Measurements from ENCODE around the gene KITLG. TPM values are rescaled to one million over a fixed set of nuclear protein-coding genes. Genes with fewer than 3 reads are reported as not detected.
A peak's percentile ranks its signal among the peaks of the same experiment; 100 is the strongest.

KITLG gene
- polyA plus RNA-seq, 2 of the 4 experiments (the other 2 are of a cell fraction) = 8.0 to 10.1 TPM

DNA sequence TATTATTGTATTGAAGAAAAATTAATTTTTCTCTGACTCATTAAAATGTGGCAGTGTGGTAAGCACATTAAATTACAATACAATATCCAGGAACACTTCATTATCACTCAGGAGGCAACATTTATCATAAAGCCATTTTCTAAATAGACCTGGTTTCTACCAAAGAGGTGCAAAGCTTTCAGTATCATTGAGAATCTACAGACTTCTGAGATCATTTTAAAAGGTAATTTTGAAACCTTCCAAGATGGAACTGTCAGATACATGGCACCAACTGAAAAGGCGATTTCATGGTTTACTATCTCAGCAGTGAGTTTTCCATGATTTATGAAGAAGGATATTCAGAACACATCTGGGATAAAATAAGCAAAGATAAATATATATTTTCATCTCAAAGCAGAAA lies 85.8 kb downstream of the KITLG start:
- 89% methylated on average over 1 of the region's 1 CpG for WGBS (ENCODE audit: missing lambda C conversion rate)
- no peak overlapping the region for H3K27ac ChIP-seq
- FAIRE-seq = peak; percentile 32
- CTCF ChIA-PET = no interaction called here
- no peaks in the 10 kb centered on the region for H3K9me3 ChIP-seq
- no peaks in the 10 kb centered on the region for H3K4me1 ChIP-seq
- no peak for DNase-seq (ENCODE audit: low read depth in 1 of 2, low spot score in 1 of 2)
- no peak for ATAC-seq
- no peak for TF ChIP-seq FOXS1 (CRISPR knock-in tag; IDR thresholded peaks at IDR 0.05)
- TF ChIP-seq, protein P1, sequence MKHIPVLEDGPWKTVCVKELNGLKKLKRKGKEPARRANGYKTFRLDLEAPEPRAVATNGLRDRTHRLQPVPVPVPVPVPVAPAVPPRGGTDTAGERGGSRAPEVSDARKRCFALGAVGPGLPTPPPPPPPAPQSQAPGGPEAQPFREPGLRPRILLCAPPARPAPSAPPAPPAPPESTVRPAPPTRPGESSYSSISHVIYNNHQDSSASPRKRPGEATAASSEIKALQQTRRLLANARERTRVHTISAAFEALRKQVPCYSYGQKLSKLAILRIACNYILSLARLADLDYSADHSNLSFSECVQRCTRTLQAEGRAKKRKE (CRISPR knock-in tag; IDR thresholded peaks at IDR 0.05; ENCODE audit: low read depth) = no peak
- POLR2A ChIA-PET = no interaction called here
- H3K4me2 ChIP-seq = no peak overlapping the region
- no peak overlapping the region for H3K4me3 ChIP-seq

DNA sequence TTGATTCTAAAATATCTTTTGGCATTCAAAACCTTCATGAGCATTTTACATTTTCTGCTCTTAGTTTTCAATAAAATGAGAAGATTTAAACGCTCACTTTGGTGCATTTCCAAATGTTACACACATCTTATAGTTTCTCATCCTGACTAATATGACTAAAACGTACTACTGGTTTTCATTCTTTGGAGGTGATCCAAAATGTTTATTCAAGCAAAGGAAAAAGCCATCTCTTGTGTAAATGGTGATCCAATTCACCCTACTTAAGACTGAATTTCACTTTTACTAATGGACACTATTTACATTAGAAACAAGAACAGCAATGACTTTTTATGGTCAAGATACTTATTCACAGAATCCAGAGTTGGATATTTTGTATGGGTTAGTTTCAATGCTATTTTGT lies 86.6 kb downstream of the KITLG start:
- ATAC-seq (no peak), DNase-seq (ENCODE audit: low read depth in 1 of 2, low spot score in 1 of 2) (no peak), FAIRE-seq (no peak)
- 48% methylated on average over 2 of the region's 2 CpGs for WGBS (ENCODE audit: missing lambda C conversion rate)
- Histone ChIP-seq H3K9me3 (no peaks in the 10 kb centered on the region), H3K4me1 (no peaks in the 10 kb centered on the region), H3K4me3 (no peak overlapping the region), H3K27ac (no peak overlapping the region), H3K4me2 (no peak overlapping the region)
- ChIA-PET POLR2A (no interaction called here), CTCF (no interaction called here)
- TF ChIP-seq MAZ (IDR thresholded peaks at IDR 0.05; ENCODE audit: borderline replicate concordance, low read depth, low read length) (no peak), ZC3H11A (IDR thresholded peaks at IDR 0.05) (no peak), MYC (IDR thresholded peaks at IDR 0.05; ENCODE audit: borderline replicate concordance, low read length) (no peak), POLR2A (IDR thresholded peaks at IDR 0.05; ENCODE audit: low read length) (no peak), NFE2L2 (conservative IDR thresholded peaks at IDR 0.05; ENCODE audit: low read length) (no peak), NPAS2 (CRISPR knock-in tag; IDR thresholded peaks at IDR 0.05; ENCODE audit: borderline replicate concordance) (no peak), FOXS1 (CRISPR knock-in tag; IDR thresholded peaks at IDR 0.05) (no peak), BHLHE40 (IDR thresholded peaks at IDR 0.05; ENCODE audit: low read depth, low read length) (no peak), HDAC2 (IDR thresholded peaks at IDR 0.05) (no peak), CHD2 (IDR thresholded peaks at IDR 0.05; ENCODE audit: low read length, partially characterized antibody) (no peak), RARB (CRISPR knock-in tag; IDR thresholded peaks at IDR 0.05) (no peak)
- TF ChIP-seq, protein P2, sequence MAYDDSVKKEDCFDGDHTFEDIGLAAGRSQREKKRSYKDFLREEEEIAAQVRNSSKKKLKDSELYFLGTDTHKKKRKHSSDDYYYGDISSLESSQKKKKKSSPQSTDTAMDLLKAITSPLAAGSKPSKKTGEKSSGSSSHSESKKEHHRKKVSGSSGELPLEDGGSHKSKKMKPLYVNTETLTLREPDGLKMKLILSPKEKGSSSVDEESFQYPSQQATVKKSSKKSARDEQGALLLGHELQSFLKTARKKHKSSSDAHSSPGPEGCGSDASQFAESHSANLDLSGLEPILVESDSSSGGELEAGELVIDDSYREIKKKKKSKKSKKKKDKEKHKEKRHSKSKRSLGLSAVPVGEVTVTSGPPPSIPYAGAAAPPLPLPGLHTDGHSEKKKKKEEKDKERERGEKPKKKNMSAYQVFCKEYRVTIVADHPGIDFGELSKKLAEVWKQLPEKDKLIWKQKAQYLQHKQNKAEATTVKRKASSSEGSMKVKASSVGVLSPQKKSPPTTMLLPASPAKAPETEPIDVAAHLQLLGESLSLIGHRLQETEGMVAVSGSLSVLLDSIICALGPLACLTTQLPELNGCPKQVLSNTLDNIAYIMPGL (CRISPR knock-in tag; IDR thresholded peaks at IDR 0.05; ENCODE audit: borderline replicate concordance) = no peak

DNA sequence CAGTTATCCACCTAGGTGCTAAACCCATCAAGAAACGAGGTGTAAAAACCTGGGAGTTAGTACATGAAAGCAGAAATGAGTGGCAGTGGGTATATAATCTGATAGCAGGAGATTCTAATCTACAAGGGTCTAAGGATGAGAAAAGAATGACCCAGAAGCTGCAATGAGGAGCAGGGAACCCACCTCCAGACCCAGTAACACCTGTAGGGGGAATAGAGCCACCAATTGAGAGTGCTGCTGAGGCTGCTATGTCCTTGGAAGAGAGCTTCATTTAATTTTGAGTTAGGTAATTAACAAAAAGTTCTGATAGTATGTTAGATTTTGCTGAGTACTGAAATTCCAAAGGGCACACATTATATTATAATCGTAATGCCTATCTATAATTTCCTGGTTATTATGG lies 89.8 kb downstream of the KITLG start:
- WGBS (ENCODE audit: missing lambda C conversion rate) = 49% methylated on average over 2 of the region's 2 CpGs
- DNase-seq (ENCODE audit: low read depth in 1 of 2, low spot score in 1 of 2) (no peak), ATAC-seq (no peak), FAIRE-seq (no peak)
- no peaks in the 10 kb centered on the region for H3K4me1 ChIP-seq
- no peak overlapping the region for H3K27ac ChIP-seq
- H3K4me3 ChIP-seq = no peak overlapping the region
- H3K9me3 ChIP-seq = no peaks in the 10 kb centered on the region
- ChIA-PET CTCF (no interaction called here), POLR2A (no interaction called here)
- TF ChIP-seq POLR2A (IDR thresholded peaks at IDR 0.05; ENCODE audit: low read length) (no peak), SREBF2 (IDR thresholded peaks at IDR 0.05) (no peak), RAD21 (conservative IDR thresholded peaks at IDR 0.05 in 1 of 2, IDR thresholded peaks at IDR 0.05 in 1 of 2) (no peak), CBX8 (IDR thresholded peaks at IDR 0.05) (no peak), HOXA7 (CRISPR knock-in tag; IDR thresholded peaks at IDR 0.05) (no peak), ZNF302 (CRISPR knock-in tag; IDR thresholded peaks at IDR 0.05) (no peak), TFCP2L1 (CRISPR knock-in tag; IDR thresholded peaks at IDR 0.05) (no peak), MAFK (IDR thresholded peaks at IDR 0.05; ENCODE audit: partially characterized antibody) (no peak), FOSL2 (IDR thresholded peaks at IDR 0.05) (no peak), FOSL2 (CRISPR knock-in tag; IDR thresholded peaks at IDR 0.05) (no peak), EHMT2 (IDR thresholded peaks at IDR 0.05; ENCODE audit: low read depth) (no peak), NPAS2 (CRISPR knock-in tag; IDR thresholded peaks at IDR 0.05; ENCODE audit: borderline replicate concordance) (no peak), PHF8 (IDR thresholded peaks at IDR 0.05; ENCODE audit: borderline replicate concordance, low read depth) (no peak), CBX2 (IDR thresholded peaks at IDR 0.05; ENCODE audit: borderline replicate concordance, low read depth) (no peak)
- TF ChIP-seq, protein P3, sequence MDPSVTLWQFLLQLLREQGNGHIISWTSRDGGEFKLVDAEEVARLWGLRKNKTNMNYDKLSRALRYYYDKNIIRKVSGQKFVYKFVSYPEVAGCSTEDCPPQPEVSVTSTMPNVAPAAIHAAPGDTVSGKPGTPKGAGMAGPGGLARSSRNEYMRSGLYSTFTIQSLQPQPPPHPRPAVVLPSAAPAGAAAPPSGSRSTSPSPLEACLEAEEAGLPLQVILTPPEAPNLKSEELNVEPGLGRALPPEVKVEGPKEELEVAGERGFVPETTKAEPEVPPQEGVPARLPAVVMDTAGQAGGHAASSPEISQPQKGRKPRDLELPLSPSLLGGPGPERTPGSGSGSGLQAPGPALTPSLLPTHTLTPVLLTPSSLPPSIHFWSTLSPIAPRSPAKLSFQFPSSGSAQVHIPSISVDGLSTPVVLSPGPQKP (IDR thresholded peaks at IDR 0.05; ENCODE audit: low read depth, low read length) = no peak
- TF ChIP-seq, protein P2 (CRISPR knock-in tag; IDR thresholded peaks at IDR 0.05; ENCODE audit: borderline replicate concordance) = no peak
- no peak overlapping the region for H3K4me2 ChIP-seq
